PC-9 (cell line): ENCODE data around the gene IQCH.

Experiments used
- CTCF ChIP-seq: fragments of 200-600 bp; sonication (generic); conservative IDR thresholded peaks from 2 replicates; pipeline ENCODE4 v1.6.1; 2017; ENCODE audit warnings: mixed run types, antibody characterized with exemption, mild to moderate bottlenecking, moderate library complexity
- EZH2 ChIP-seq: fragments of 200-600 bp; sonication (generic); IDR thresholded peaks from 2 replicates; pipeline ENCODE4 v1.8.0; 2017; ENCODE audit warnings: antibody characterized with exemption, low read depth

GRCh38 chr15:67366904-67367303 lies 112.3 kb downstream of the IQCH start:
- TF ChIP-seq CTCF (no peak), EZH2 (no peak)
